Measurements from ENCODE around the gene DCTD.

Gene DCTD

DNA sequence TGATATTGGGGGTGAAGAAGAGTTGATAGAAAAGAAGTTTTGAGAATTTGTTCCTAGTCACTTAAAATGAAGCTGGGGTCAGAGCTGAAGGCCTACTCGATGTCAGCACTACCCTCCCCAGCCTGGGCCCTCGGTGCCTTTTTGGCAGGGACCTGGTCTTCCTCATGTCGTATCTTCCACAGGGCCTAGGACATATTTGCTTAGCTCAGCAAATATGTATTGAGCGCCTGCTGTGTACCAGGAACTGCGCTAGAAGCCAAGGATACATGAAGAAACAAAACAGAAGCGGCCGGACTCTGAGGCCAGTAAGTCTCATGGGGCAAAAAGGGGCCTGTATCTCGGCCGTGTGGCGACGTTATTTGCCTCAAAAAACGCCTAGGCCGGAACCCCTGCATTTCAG lies 44.3 kb downstream of the DCTD start:
- no peak for DNase-seq (ENCODE audit: low spot score)

DNA sequence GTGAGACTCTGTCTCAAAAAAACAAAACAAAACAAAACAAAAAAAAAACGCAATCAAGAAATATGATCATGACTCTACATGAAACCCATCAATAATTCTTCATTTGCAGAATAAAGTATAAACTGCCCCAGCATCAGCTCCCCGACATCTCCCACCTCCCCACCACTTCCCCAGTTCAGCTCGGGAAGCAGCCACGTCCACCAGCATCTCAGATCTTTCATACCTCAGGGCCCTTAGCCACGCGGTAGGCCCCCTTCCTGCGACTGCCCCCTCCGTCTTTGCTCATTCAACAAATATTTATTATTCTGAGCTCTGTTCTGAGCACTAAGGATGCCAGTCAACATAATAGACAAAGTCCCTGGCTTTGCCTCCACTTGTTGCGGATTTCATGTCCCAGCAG lies 45.6 kb downstream of the DCTD start:
- DNase-seq (ENCODE audit: low spot score), result no peak

DNA sequence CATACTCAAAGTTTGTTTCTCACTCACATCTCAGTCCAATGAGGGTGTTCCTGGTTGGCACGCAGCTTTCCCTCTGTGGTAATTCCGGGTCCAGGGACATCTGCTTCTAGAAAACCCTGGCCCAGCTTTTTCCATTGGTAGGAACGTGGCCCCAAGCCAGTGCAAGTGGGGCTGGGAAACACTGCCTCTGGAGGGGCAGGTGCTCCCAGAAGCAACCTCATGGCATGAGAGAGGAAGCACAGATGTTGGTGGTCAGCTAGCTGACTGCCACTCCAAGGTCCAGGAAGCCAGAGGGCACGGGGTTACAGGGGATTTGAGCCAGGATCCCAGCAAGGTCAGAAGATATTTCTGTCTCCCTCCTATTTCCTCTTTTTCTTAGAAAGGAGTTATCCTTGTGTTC lies 47.5 kb downstream of the DCTD start:
- no peak for DNase-seq (ENCODE audit: low spot score)

GRCh38 chr4:182866746-182867145 lies 50.4 kb downstream of the DCTD start:
- DNase-seq (ENCODE audit: low spot score), result no peak

DNA sequence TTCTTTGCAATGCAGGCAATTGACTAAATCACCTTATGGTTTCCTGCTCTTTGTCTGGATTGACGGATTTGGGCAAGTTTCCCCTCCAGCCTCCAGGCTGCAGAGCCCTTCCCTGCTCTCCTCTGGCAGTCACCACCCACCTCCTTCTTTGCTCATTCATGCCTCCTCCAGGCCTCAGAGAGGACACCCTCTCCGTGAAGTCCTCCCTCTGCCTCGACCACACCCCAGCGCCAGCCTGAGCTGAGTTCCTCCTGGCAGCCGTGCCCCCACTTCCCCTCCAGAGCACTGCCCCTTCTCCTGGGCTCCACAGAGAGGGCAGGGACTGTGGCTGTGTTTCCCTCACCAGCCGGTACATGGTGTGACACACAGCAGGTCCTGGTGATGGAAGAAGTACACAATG lies 53.7 kb downstream of the DCTD start:
- DNase-seq (ENCODE audit: low spot score), result no peak

DNA sequence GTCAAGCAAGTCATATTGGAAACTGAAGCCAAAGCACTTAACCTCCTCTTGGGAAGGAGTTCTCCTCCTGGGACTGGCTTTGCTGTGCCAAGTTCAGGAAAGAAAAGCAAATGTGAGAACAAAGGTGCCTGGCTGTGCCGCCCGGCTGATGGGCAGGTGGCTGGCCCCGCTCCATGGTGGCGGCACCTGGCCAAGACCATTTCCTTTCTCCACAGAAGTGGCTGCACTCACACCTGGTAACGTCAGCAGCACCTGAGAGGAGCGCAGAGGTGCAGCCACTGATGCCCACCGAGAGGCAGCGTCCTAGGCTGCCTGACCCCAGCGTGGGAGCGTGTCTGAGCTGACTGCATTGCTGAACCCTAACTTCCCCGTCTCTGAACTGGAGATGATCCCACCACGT lies 54.3 kb downstream of the DCTD start:
- DNase-seq (ENCODE audit: low spot score), result no peak

- no peak for DNase-seq (ENCODE audit: low spot score)
Measured at GRCh38 chr4:182862141-182862875, 54.9 kb downstream of the DCTD start.

- DNase-seq (ENCODE audit: low spot score), result no peak
Measured at GRCh38 chr4:182861346-182861745, 55.8 kb downstream of the DCTD start.

DNA sequence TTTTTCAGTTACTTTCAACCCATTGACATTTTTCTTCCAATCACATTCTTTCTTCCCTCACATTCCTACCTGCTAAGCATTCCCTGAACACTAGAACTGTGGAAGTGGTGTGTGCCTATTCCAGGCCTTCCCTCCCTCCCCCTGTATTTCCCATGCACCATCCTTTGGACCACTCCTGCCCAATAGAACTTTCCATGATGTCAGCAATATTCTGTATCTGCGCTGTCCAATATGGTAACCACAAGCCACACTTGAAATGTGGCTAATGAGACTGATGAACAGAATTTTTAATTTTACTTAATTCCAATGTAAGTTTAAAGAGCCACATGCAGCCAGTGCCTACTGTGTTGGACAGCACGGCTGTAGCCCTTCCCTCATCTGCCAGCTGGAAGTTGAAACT lies 57.5 kb downstream of the DCTD start:
- DNase-seq (ENCODE audit: low spot score), result no peak

DNA sequence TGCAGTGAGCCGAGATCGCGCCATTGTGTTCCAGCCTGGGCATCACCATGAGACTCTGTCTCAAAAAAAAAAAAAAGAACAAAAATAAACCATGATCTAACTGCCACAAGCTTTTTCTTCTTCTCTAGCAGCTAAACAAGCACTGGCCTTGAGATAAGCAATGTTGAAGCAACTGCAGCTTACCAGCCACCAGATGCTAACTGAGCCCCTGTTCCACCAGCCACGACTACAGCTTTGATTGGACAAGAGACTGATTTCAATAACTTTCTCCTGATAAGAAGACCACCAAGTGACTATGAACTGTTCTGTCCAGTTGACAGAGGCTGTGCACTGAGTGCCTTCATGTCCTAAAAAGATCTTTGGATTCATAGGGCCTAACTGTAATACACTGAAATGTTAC lies 58.5 kb downstream of the DCTD start:
- DNase-seq (ENCODE audit: low spot score), result no peak

GRCh38 chr4:182856862-182857261 lies 60.3 kb downstream of the DCTD start:
- DNase-seq (ENCODE audit: low spot score), result no peak

DNA sequence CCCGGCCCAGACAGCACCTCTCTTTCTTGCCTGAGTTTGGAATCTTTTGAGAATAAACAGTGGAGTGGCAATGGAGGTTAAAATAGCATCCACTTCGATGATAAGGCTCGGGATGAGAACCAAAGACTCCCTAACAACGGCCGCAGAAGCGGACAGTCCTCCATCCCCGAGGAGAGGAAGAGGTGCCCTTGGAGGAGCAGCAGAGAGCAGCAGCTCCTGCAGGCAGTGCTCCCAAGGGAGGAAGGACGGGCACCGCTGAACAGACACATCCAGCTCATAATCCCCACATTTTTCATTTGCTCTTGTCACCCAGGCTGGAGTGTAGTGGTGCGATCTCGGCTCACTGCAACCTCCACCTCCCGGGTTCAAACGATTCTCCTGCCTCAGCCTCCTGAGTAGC lies 61.3 kb downstream of the DCTD start:
- DNase-seq (ENCODE audit: low spot score), result no peak

GRCh38 chr4:182855312-182855711 lies 61.9 kb downstream of the DCTD start:
- DNase-seq (ENCODE audit: low spot score), result no peak

DNA sequence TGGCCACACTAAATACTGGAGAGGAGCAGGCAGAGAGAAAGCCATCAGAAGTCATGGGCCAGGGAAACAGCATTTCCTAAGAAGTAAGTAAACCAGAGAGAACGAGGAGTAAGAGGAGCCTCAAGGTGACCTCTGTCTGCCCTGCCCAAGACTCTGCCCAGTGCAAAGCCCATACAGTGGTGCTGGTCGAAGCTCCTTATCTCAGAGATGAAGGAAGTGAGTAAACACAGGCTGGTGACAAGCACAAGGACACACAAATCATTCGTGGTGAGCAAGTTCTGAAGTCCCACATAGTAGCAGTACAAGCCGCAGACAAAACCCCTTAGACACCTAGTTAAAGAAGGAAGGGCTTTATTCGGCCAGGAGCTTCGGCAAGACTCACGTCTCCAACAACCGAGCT lies 62.7 kb downstream of the DCTD start:
- no peak for DNase-seq (ENCODE audit: low spot score)

GRCh38 chr4:182853731-182854330 lies 63.4 kb downstream of the DCTD start:
- no peak for DNase-seq (ENCODE audit: low spot score)

GRCh38 chr4:182848685-182849084 lies 68.5 kb downstream of the DCTD start:
- DNase-seq (ENCODE audit: low spot score), result no peak

GRCh38 chr4:182847576-182848450 lies 69.4 kb downstream of the DCTD start:
- no peak for DNase-seq (ENCODE audit: low spot score)

- no peak for DNase-seq (ENCODE audit: low spot score)
Measured at GRCh38 chr4:182846036-182846435, 71.2 kb downstream of the DCTD start.

- DNase-seq (ENCODE audit: low spot score), result no peak
Measured at GRCh38 chr4:182845618-182846017, 71.6 kb downstream of the DCTD start.

- no peak for DNase-seq (ENCODE audit: low spot score)
Measured at GRCh38 chr4:182843808-182844325, 73.3 kb downstream of the DCTD start.

GRCh38 chr4:182842759-182843390 lies 74.3 kb downstream of the DCTD start:
- no peak for DNase-seq (ENCODE audit: low spot score)

GRCh38 chr4:182842104-182842600 lies 75.0 kb downstream of the DCTD start:
- DNase-seq (ENCODE audit: low spot score), result no peak
